NCI-H2227 (cell line): ENCODE measurements around the gene EMC7.
"Not testable (repeated sequence)": the region's sequence is repeated elsewhere in the genome, so short reads cannot be mapped to it uniquely, and the experiment has no call there.

Experiments
- DNase-seq: peaks from one replicate; lab custom pipeline; 2025; ENCODE audit not compliant: unreplicated experiment; lab: John Stamatoyannopoulos, UW

Gene EMC7

GRCh38 chr15:34085746-34086145 is 15.9 kb downstream of the EMC7 start:
- no peak for DNase-seq

GRCh38 chr15:34084086-34084485 is 17.6 kb downstream of the EMC7 start:
- no peak for DNase-seq

- no peak for DNase-seq
Measured at GRCh38 chr15:34079904-34080303, 21.8 kb downstream of the EMC7 start.

- no peak for DNase-seq
Measured at GRCh38 chr15:34078900-34079299, 22.8 kb downstream of the EMC7 start.

GRCh38 chr15:34076785-34077184 is 24.9 kb downstream of the EMC7 start:
- no peak for DNase-seq

- DNase-seq = no peak
Measured at GRCh38 chr15:34070003-34070402, 31.7 kb downstream of the EMC7 start.

GRCh38 chr15:34065941-34066340 is 35.7 kb downstream of the EMC7 start:
- no peak for DNase-seq

- DNase-seq = no peak
Measured at GRCh38 chr15:34065261-34065660, 36.4 kb downstream of the EMC7 start.

- DNase-seq = no peak
Measured at GRCh38 chr15:34064438-34064837, 37.2 kb downstream of the EMC7 start.

GRCh38 chr15:34059946-34060345 is 41.7 kb downstream of the EMC7 start:
- DNase-seq = no peak

GRCh38 chr15:34059476-34059875 is 42.2 kb downstream of the EMC7 start:
- no peak for DNase-seq

- DNase-seq = no peak
Measured at GRCh38 chr15:34056911-34057310, 44.8 kb downstream of the EMC7 start.

- no peak for DNase-seq
Measured at GRCh38 chr15:34055868-34056595, 45.6 kb downstream of the EMC7 start.

GRCh38 chr15:34054081-34054707 is 47.5 kb downstream of the EMC7 start:
- DNase-seq = no peak

- DNase-seq = not testable (repeated sequence)
Measured at GRCh38 chr15:34050385-34050784, 51.3 kb downstream of the EMC7 start.

GRCh38 chr15:34049112-34049511 is 52.5 kb downstream of the EMC7 start:
- no peak for DNase-seq

GRCh38 chr15:34047893-34048775 is 53.5 kb downstream of the EMC7 start:
- no peak for DNase-seq

GRCh38 chr15:34046471-34047145 is 55.1 kb downstream of the EMC7 start:
- DNase-seq = no peak

- DNase-seq = no peak
Measured at GRCh38 chr15:34043813-34044212, 57.8 kb downstream of the EMC7 start.

GRCh38 chr15:34043391-34043790 is 58.3 kb downstream of the EMC7 start:
- DNase-seq = no peak

- no peak for DNase-seq
Measured at GRCh38 chr15:34039790-34040113, 61.9 kb downstream of the EMC7 start.
